ENCODE measurements around the gene HIPK1. TPM values are rescaled to one million over a fixed set of nuclear protein-coding genes. Genes with fewer than 3 reads are reported as not detected.
A peak's percentile ranks its signal among the peaks of the same experiment; 100 is the strongest.

HIPK1 gene
- total RNA-seq, 3 donors from 2014 or later (not counting 1 experiment from before 2014, with no cell fraction given), result 238 to 283 (median 261) TPM

- TF ChIP-seq, protein P1, sequence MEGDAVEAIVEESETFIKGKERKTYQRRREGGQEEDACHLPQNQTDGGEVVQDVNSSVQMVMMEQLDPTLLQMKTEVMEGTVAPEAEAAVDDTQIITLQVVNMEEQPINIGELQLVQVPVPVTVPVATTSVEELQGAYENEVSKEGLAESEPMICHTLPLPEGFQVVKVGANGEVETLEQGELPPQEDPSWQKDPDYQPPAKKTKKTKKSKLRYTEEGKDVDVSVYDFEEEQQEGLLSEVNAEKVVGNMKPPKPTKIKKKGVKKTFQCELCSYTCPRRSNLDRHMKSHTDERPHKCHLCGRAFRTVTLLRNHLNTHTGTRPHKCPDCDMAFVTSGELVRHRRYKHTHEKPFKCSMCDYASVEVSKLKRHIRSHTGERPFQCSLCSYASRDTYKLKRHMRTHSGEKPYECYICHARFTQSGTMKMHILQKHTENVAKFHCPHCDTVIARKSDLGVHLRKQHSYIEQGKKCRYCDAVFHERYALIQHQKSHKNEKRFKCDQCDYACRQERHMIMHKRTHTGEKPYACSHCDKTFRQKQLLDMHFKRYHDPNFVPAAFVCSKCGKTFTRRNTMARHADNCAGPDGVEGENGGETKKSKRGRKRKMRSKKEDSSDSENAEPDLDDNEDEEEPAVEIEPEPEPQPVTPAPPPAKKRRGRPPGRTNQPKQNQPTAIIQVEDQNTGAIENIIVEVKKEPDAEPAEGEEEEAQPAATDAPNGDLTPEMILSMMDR (IDR thresholded peaks at IDR 0.05), result no peak
- Histone ChIP-seq H3K27me3 (ENCODE audit: control insufficient read depth, insufficient read depth, low read length) (no peaks in the 10 kb centered on the region), H3K4me3 (ENCODE audit: low read length) (no peak overlapping the region), H3K27ac (ENCODE audit: low read length) (no peak overlapping the region), H3K36me3 (ENCODE audit: control insufficient read depth, insufficient read depth, low read length) (peaks cover 4% of the 10 kb centered on the region), H3K4me1 (ENCODE audit: control insufficient read depth, insufficient read depth, low read length) (no peaks in the 10 kb centered on the region), H3K9me3 (ENCODE audit: control insufficient read depth, insufficient read depth, low read length) (no peaks in the 10 kb centered on the region)
- WGBS (ENCODE audit: insufficient coverage), result 89% methylated on average over 17 of the region's 17 CpGs
- DNase-seq (no peak), ATAC-seq (no peak)
- Mint-ChIP-seq H3K36me3 (no peaks in the 10 kb centered on the region), H3K4me1 (peaks cover 6 to 14% of the 10 kb centered on the region in 2 donors), H3K4me3 (peak overlapping the region; percentile 17), H3K9me3 (no peaks in the 10 kb centered on the region), H3K27ac (no peak overlapping the region), H3K27me3 (ENCODE audit: low read depth in 2 of 2) (no peaks in the 10 kb centered on the region)
- intact Hi-C loops (cut with micrococcal nuclease), result no loop called here
These were observed 42.4 kb upstream of the HIPK1 start for GRCh38 chr1:113886417-113887401.

DNA sequence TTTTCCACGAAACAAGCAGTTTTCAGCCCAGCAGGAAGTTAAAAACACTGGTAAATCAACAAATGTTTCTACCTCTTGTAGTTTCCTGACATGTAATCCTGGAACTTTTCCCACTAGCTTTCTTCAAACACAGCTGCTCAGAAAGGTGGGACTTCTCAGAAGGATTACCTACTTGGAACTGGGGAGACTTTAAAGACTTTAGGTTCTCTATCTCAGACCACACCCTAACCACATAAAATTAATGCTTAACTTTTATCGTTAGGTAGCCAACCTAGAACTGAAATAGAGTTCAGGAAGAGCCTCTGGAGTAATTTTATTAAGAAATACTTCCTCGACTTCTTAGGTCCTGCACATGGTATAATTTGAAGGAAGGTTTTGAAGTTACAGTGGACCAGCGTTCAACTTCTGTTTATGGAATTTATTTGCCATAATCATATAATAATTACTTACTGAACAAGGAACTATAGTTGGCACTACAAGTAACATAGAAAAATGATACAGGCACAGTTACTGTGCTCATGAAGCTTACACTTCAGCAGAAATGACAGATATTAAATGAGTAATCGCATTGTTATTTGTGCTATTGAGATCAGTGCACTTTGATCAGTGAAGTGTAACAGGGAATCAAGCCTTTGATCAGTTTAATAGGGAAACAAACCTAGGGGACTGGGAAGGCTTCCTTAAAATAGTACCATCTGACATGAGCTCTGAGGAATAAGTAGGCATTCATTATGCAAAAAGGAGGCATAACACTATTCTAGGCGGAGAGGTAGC lies 41.5 kb upstream of the HIPK1 start, which contains the start of gene BCL2L15:
Gene BCL2L15, minus strand, starts transcription at position 180 of the 774 bp plus-strand sequence. CDS start 206 bp downstream, outside the sequence.
- Histone ChIP-seq H3K27me3 (ENCODE audit: control insufficient read depth, insufficient read depth, low read length) (no peaks in the 10 kb centered on the region), H3K4me3 (ENCODE audit: low read length) (no peak within 1 kb of the TSS), H3K4me1 (ENCODE audit: control insufficient read depth, insufficient read depth, low read length) (no peaks in the 10 kb centered on the region), H3K27ac (ENCODE audit: low read length) (no peak within 1 kb of the TSS), H3K9me3 (ENCODE audit: control insufficient read depth, insufficient read depth, low read length) (no peaks in the 10 kb centered on the region), H3K36me3 (ENCODE audit: control insufficient read depth, insufficient read depth, low read length) (peaks cover 4% of the 10 kb centered on the region)
- H3K4me3 Mint-ChIP-seq, result peak within 1 kb of the TSS; percentile 17
- intact Hi-C loops (cut with micrococcal nuclease), result no loop called here
- no peaks in the 10 kb centered on the region for H3K36me3 Mint-ChIP-seq
- no peak for DNase-seq
- no peaks in the 10 kb centered on the region for H3K9me3 Mint-ChIP-seq
- TF ChIP-seq, protein P1 (IDR thresholded peaks at IDR 0.05), result no peak
- H3K4me1 Mint-ChIP-seq, result peaks cover 6 to 14% of the 10 kb centered on the region in 2 donors
- no peak within 1 kb of the TSS for H3K27ac Mint-ChIP-seq
- ATAC-seq, result no peak
- WGBS (ENCODE audit: insufficient coverage), result 71% methylated on average over 4 of the region's 6 CpGs
- no peaks in the 10 kb centered on the region for H3K27me3 Mint-ChIP-seq (ENCODE audit: low read depth in 2 of 2)

GRCh38 chr1:113890816-113891215 lies 38.3 kb upstream of the HIPK1 start:
- DNase-seq, result no peak
- Mint-ChIP-seq H3K36me3 (peaks cover 16% of the 10 kb centered on the region), H3K27me3 (ENCODE audit: low read depth in 2 of 2) (no peaks in the 10 kb centered on the region), H3K4me1 (peaks cover 13 to 26% of the 10 kb centered on the region in 2 donors), H3K27ac (peak overlapping the region; percentile 43 to 71), H3K4me3 (no peak overlapping the region), H3K9me3 (no peaks in the 10 kb centered on the region)
- ATAC-seq, result no peak
- Histone ChIP-seq H3K27ac (ENCODE audit: low read length) (no peak overlapping the region), H3K4me1 (ENCODE audit: control insufficient read depth, insufficient read depth, low read length) (no peaks in the 10 kb centered on the region), H3K4me3 (ENCODE audit: low read length) (no peak overlapping the region), H3K9me3 (ENCODE audit: control insufficient read depth, insufficient read depth, low read length) (no peaks in the 10 kb centered on the region), H3K36me3 (ENCODE audit: control insufficient read depth, insufficient read depth, low read length) (peaks cover 25% of the 10 kb centered on the region), H3K27me3 (ENCODE audit: control insufficient read depth, insufficient read depth, low read length) (no peaks in the 10 kb centered on the region)
- WGBS (ENCODE audit: insufficient coverage), result no CpG with 5 or more reads among the region's 2 CpGs
- TF ChIP-seq, protein P1 (IDR thresholded peaks at IDR 0.05), result no peak
- intact Hi-C loops (cut with micrococcal nuclease), result no loop called here

All from natural killer cell (primary cell).